ENCODE measurements around the gene CD19.
"Not testable (repeated sequence)": the region's sequence is repeated elsewhere in the genome, so short reads cannot be mapped to it uniquely, and the experiment has no call there.

CD19 gene

DNA sequence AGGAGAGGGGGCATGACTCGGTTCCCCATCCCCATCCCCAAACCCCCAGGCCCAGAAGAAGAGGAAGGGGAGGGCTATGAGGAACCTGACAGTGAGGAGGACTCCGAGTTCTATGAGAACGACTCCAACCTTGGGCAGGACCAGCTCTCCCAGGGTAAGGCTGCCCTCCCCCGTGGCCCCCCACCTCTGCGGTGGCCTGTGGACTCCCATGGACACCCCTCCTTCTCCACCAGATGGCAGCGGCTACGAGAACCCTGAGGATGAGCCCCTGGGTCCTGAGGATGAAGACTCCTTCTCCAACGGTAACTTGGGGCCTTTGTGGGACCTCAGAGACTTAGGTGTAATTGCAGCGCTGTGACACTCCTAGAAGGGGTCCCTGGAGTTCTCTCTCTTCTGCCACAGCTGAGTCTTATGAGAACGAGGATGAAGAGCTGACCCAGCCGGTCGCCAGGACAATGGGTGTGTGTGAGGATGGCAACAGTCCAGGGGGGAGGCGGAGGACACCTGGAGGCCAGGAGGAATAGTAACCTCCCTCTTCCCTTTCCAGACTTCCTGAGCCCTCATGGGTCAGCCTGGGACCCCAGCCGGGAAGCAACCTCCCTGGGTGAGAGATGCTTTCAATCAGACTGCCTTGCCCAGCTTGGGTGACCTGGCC, 5.6 kb downstream of the CD19 start:
- DNase-seq, result no peak

DNA sequence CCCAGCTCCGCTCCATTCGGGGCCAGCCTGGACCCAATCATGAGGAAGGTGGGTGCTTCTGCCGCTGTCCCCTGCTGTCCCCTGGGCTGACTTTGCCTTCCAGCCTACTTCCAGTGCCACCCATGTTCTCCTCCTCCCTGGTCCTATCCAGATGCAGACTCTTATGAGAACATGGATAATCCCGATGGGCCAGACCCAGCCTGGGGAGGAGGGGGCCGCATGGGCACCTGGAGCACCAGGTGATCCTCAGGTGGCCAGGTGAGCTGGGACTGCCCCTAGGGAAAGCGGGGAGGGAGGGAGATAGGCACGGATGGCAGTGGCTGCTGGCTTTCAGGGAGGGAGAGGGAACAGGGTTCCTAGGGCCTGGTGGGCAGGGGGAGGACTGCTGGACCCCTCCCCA, 7.0 kb downstream of the CD19 start:
- DNase-seq, result no peak

DNA sequence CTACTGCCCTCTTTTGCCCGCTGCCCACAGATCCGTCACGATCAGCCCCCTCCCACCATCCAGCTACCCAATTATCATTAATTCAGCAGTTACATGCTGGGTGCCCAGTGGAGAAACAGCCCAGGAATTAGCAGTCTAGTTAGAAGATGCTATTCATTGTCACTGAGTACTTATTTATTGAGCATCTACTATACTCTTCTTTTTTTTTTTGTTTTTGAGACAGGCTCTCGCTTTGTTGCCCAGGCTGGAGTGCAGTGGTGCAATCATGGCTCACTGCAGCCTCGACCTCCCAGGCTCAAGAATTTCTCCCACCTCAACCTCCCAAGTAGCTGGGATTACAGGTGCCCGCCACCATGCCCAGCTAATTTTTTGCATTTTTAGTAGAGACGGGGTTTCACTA, 8.1 kb downstream of the CD19 start:
- DNase-seq, result not testable (repeated sequence)

DNA sequence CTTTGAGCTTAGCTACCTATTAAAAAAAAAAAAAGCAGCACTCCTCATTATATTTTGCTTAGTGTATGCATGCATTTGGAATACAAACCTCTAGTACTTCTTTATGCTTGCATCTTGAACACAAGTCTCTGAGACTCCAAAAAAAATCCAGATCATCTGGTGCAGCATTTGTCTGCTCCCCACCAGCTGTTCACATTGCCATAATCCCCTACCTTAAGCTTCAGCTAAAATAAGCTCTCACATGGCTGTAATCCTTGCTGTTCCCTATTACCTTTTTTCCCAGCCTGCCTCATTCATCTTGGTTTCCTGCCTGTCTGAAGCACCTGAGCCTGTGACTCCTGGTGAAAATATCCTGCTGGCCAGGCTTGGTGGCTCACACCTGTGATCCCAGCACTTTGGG, 11.5 kb downstream of the CD19 start:
- DNase-seq, result no peak

DNA sequence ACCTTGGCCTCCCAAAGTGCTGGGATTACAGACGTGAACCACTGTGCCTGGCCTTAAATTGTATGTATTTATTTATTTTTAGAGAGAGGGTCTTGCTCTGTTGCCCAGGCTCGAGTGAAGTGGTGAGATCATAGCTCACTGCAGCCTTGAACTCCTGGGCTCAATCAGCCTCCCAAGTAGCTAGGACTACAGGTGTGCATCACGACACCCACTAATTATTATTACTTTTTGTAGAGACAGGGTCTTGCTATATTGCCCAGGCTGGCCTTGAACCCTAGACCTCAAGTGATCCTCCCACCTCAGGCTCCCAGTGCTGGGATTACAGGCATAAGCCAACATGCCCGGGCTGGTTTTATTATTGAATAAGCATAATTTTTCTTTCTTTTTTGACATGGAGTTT, 14.9 kb downstream of the CD19 start:
- no peak for DNase-seq

DNA sequence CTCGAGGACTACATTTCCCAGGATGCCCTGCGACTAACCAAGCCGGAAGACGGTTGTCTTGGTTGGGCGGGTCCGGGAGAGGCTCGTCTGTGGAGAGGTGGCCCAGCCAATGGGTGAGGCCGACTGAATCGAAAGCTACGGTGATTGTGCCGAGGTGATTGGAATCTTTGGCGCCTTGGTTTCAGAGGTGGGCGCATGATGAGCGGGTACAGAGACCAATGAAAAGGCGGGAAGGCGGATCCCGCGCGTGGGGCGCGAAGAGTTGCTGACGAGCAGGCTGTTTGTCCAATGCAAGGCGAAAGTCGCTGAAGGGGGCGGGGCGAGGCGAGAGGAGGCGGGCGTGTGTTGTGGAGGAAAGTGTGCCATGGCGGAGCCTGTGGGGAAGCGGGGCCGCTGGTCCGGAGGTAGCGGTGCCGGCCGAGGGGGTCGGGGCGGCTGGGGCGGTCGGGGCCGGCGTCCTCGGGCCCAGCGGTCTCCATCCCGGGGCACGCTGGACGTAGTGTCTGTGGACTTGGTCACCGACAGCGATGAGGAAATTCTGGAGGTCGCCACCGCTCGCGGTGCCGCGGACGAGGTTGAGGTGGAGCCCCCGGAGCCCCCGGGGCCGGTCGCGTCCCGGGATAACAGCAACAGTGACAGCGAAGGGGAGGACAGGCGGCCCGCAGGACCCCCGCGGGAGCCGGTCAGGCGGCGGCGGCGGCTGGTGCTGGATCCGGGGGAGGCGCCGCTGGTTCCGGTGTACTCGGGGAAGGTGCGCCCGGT, 19.1 kb downstream of the CD19 start, which contains the start of gene NFATC2IP:
Gene NFATC2IP (plus strand): TSS at position 290 of the 762 bp plus-strand sequence. CDS start 75 bp downstream, at position 365.
- peak; percentile 99 for DNase-seq

DNA sequence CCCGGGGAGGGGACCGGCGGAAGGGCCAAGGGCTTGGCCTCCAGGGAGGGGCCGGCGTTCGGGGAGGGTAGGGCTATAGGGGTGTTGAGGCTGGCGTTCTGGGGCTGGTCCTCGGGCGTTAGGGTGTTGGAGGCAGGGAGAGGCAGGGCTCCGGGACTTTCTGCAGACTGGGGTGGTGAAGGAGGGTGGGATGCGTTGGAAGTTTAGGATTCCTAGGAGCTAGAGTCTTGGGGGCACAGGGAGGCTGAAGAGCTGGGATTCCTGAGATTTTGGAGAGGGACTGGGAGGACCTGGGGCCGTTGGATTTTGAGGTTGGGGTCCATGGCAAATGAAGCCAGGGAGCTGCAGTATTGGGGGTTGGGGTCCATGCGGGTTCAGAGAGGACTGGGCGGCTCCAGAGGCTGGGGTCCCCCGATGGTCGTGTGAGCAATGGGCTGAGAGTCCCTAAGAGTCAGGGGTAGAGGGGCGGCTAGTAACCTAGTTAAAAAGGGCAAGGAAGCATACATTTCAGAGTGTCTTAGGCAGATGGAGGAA, 19.7 kb downstream of the CD19 start:
- DNase-seq, result peak; percentile 33

DNA sequence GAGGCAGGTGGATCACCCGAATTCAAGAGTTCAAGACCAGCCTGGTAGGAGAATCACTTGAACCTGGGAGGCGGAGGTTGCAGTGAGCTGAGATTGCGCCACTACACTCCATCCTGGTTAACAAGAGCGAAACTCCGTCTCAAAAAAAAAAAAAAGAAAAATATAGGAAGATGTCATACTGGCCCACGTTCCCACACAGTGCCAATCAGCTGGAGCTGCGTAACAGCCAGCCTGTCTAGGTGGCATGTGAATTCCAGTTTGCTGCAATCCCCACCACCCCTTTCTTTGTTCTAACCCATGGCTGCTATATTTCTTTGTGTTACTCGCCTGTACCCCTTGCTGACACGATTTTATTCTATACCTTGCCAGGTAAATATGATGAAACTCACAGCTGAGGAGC, 26.4 kb downstream of the CD19 start:
- DNase-seq, result no peak

DNA sequence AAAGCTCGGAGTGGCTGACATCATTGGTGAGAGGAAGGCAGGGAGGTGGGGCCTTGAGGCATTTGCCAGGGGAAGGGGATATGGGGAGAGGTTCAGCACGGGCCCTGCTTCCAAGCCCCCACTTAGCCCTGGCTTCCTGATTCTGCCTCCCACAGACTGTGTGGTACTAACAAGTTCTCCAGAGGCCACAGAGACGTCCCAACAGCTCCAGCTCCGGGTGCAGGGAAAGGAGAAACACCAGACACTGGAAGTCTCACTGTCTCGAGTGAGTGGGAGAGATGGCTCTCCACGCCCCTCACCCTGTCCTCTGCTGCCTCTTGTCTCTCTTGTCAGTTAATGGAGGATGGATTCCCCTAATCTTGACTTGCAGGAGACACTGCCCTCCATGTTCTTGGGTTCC, 27.1 kb downstream of the CD19 start:
- DNase-seq, result no peak

DNA sequence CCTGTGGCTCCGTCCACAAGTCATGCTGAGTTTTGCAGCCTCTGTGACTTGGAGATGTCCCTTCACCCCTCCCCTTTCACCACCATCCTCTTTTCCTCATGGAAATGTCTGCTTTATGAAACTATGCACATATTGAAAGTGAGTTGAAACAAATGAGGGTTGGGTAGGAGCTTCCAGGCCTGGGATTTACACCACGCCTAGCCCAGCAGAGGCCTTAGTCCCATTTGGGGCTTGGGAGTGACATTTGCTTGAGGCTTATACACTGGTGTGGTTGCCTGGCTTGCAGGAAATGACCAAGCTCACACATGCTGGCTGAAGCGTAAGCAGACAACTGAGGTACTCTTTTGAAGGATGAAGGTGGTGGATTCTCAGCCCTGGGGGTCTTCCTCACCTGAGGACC, 32.3 kb downstream of the CD19 start:
- DNase-seq, result no peak

DNA sequence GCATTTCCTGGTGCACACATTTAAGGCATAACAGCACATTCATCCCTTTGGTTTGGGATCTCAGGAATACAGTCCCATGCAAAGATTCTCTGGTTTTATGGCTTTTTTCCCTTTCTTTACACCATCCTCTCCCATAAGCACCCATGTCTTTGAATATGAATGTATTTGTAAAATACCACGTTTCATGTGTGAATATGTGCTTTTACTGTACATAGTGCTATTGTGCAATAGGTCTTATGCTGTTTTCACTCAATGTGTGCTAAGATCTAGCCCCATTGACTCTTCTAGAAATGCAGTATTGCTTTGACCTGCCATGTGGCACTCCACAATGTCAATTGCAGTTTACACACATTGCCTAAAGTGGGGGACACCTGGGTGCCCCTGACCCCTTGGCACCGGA, 32.7 kb downstream of the CD19 start:
- no peak for DNase-seq

DNA sequence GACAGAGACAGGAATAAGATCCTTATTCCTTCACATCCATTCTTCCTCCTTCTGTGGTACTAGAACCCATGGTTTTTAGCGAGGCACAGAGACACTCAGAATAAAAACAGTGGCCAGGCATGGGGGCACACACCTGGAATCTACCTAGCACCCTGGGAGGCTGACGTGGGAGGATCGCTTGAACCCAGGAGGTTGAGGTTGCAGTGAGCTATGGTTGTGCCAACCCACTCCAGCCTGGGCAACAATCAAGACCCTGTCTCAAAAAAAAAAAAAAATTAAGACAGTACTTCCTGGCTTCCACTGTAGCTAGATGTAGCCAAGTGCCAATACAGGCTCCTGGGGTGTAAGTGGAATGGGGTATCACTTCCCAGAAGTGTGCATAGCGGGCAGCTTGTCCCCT, 35.4 kb downstream of the CD19 start:
- no peak for DNase-seq

DNA sequence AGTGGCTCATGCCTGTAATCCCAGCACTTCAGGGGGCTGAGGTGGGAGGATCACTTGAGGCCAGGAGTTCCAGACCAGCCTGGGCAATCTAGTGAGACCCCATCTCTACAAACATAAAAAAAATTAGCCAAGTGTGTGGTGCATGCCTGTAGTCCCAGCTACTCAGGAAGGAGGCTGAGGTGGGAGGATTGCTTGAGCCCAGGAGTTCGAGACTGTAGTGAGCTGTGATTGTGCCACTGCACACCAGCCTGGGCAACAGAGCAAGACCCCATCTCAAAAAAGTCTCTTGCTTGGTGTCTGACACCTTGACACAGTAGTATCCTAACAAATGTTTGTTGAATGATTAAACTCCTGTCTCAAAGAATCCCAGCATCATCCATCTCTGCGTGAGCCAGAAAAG, 37.9 kb downstream of the CD19 start:
- not testable (repeated sequence) for DNase-seq

DNA sequence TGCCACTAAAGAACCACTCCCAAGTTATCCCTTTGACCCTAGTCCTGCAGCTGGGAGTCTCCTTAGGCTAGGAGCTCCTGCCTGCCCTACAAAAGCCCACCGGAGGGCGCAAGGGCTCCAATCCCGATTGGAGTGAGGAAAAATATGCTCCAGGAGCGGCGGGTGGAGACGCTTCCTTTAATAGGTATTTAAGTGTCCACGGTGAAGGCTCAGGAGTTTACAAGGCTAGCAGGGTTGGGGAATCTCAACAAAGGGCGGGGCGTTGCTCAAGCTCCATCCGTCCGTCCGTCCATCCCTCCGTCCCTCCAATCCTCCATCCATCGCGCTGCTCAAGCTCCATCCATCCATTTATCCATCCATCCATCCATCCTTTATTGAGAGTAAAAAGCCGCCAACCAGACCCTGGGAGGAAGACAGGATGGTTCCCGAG, 42.3 kb downstream of the CD19 start:
- peak; percentile 66 for DNase-seq

DNA sequence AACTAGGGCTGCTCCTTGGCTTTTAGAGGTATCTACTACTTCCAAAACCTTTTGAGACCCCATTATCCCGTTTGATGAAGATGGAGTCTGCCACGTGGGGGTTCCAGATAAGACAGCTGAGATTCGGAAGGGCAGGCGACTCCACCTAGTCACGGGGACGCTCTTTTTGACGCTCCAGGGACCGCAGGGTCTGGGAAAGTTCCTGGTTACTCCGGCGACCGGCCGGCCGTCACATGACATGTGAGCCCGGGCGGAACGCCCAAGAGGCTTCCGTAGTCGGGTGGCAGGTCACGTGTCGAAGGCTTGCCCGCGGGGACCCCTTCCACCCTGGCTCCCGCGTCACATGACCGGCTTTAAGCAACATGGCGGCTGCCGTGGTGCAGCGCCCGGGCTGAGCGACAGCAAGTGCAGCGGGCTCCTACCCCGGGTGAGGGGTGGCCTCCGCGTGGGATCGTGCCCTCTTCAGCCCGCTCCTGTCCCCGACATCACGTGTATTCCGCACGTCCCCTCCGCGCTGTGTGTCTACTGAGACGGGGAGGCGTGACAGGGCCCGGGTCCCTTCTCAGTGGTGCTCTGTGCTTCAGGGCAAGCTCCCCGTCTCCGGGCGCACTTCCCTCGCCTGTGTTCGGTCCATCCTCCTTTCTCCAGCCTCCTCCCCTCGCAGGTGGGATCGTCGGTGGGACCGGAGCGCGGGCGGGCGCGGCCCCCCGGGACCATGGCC, 42.8 kb downstream of the CD19 start, which contains the start of gene SPNS1:
Gene SPNS1 (plus strand): TSS at position 342 of the 721 bp plus-strand sequence. CDS start 374 bp downstream, at position 716.
- peak; percentile 98 for DNase-seq

DNA sequence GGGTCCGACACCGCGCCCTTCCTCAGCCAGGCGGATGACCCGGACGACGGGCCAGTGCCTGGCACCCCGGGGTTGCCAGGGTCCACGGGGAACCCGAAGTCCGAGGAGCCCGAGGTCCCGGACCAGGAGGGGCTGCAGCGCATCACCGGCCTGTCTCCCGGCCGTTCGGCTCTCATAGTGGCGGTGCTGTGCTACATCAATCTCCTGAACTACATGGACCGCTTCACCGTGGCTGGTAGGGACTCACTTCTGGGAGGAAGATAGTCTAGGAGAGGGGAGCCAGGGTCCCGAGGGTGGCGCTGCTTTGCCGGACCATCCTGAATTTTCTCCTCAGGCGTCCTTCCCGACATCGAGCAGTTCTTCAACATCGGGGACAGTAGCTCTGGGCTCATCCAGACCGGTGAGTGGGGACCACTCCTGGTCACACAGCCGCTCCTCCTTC, 43.4 kb downstream of the CD19 start:
- DNase-seq, result no peak

DNA sequence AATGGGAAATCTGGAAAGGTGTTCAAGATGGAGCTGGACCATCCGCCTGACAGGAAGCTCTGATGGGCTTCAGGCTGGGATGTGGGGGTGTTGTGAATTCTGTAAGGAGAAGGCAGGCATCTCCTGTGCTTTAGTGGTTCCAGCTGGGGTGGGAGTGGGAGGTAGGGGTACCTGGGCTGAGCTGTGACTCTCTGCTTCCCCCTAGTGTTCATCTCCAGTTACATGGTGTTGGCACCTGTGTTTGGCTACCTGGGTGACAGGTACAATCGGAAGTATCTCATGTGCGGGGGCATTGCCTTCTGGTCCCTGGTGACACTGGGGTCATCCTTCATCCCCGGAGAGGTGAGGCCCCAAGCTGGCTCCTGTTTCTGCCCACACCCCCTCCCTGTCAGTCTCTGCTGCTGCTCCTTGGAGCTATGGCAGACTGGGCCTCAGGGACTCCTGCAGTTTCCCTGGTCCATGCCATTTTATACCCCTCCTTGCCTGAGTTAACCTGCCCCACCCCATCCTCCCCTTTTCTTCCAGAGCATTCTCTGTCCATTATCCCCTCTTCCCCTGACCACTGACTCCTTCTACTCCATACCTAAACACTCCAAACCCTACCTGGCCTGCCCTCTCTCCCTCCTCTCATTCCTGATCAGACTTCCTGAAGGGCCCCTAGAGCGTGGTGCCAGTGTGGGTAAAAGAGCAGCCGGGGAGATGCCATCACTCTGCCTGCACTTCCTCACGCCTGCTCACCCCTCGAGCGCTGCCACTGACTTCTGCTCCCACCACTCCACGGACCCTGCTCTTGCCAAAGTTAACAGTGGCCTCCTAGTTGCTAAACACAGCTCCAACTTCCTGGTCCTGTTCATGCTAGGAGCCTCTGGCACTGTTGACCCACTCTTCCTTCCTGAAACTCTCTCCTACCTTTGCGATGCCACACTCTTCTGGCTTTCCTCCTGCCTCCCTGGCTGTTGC, 46.2 kb downstream of the CD19 start:
- peak; percentile 15 for DNase-seq

DNA sequence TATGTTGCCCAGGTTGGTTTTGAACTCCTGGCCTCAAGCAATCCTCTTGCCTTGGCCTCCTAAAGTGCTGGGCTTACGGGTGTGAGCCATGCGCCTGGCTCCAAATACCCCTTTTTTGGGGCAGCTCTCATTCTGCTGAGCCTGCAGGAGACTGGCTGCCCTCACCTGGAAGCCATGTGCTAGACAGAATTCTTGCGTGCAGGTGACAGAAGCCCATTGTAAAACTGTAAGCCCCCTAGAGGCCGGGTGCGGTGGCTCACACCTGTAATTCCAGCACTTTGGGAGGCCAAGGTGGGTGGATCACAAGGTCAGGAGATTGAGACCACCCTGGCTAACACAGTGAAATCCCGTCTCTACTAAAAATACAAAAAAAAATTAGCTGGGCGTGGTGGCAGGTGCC, 48.6 kb downstream of the CD19 start:
- DNase-seq, result not testable (repeated sequence)

DNA sequence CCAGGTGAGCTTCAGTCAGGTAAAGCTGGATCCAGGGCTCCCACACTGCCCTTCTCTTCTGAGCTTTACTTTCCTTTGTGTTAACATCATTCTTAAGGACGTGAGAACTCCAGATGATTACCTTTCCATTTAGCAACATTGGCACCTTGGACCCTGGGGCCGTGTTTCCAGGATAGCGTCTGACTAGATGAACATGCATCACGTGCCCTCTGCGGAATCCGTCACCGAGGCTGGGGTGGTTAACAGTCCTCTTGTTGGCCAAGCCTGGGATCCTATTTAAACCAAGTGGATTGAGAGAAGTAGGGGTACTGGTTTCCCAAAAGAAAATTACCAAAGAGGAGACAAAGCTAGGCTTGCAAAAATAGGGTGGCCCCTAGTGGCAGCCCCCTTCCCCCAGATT, 49.2 kb downstream of the CD19 start:
- DNase-seq, result no peak

DNA sequence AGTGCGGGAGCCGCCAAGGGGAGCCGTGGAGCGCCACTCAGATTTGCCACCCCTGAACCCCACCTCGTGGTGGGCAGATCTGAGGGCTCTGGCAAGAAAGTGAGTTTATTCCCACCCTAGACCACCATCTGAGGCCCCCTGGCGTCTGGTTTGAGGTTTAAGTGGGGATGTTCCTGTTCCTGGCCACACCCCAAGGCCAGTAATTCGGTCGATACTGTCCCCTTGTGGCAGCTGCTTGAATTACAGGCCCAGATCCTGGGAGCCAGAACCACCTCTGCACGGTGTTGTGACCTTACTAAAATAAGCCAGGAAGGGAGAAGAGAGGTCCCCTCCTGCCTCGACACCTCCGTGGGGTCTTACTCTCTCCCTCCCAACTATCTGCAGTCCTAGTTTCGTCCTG, 49.7 kb downstream of the CD19 start:
- no peak for DNase-seq

DNA sequence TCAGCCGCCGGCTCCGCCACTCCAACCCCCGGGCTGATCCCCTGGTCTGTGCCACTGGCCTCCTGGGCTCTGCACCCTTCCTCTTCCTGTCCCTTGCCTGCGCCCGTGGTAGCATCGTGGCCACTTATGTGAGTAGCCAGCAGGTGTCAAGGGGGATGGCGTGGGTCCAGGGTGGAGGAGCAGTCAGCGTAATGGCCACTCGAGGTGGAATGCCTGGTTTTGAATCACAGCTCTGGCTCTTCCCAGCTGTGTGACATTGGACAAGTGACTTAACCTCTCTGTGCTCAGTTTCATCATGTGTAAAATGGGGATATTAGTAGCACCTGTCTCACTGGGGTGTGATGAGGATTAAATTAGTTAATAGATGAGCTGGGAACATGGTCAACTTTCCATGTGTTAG, 50.6 kb downstream of the CD19 start:
- no peak for DNase-seq

DNA sequence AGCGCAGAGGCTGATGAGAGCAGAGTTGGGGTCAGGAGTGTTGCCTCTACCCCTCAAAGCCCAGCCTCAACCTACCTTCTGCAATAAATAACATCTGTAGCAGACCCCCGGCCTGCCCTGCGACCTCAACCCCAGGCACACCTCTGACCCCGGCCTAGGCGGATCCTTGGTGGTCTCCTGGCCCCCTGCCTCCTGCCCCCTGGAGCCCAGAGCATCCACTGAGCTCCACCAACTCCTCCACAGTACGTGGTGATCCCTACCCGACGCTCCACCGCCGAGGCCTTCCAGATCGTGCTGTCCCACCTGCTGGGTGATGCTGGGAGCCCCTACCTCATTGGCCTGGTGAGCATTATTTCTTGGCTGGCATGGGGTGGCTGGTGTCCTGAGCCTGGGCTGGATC, 51.2 kb downstream of the CD19 start:
- no peak for DNase-seq
